Measurements from ENCODE around the gene TYW1.
"Not testable (repeated sequence)": the region's sequence is repeated elsewhere in the genome, so short reads cannot be mapped to it uniquely, and the experiment has no call there.

DNA sequence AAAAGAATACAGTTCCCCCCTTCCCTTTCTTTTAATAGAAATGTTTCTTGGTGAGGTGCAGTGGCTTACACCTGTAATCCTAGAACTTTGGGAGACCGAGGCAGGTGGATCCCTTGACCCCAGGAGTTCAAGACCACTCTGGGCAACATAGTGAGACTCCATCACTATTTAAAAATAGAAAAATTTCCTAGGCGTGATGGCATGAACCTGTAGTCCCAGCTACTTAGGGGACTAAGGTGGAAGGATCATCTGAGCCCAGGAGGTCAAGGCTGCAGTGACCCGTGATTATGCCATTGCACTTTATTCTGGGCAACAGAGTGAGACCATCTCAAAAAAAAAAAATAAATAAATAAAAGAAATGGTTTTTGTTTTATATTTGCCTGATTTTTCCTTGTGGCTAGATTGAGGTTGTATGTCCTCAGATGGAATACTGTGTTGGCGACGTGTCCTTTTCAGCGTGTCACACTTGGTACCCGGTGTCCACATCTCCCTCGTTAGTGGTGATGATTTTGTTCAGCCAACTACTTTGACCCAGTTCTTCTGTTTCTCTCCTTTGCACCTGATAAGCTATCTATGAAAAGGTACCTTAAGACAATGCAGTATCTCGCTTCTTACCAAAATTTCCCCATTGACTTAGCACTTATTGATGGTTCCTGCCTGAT lies 202.4 kb downstream of the TYW1 start:
- TF ChIP-seq POLR2A (IDR thresholded peaks at IDR 0.05) = not testable (repeated sequence)
- TF ChIP-seq, protein P1, sequence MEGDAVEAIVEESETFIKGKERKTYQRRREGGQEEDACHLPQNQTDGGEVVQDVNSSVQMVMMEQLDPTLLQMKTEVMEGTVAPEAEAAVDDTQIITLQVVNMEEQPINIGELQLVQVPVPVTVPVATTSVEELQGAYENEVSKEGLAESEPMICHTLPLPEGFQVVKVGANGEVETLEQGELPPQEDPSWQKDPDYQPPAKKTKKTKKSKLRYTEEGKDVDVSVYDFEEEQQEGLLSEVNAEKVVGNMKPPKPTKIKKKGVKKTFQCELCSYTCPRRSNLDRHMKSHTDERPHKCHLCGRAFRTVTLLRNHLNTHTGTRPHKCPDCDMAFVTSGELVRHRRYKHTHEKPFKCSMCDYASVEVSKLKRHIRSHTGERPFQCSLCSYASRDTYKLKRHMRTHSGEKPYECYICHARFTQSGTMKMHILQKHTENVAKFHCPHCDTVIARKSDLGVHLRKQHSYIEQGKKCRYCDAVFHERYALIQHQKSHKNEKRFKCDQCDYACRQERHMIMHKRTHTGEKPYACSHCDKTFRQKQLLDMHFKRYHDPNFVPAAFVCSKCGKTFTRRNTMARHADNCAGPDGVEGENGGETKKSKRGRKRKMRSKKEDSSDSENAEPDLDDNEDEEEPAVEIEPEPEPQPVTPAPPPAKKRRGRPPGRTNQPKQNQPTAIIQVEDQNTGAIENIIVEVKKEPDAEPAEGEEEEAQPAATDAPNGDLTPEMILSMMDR (IDR thresholded peaks at IDR 0.05) = not testable (repeated sequence)
